Cardiac septum (tissue), 1 donor: ENCODE data around the gene HIRA. TPM values are rescaled to one million over a fixed set of nuclear protein-coding genes. Genes with fewer than 3 reads are reported as not detected.

Experiments used
- DNase-seq: peaks from one replicate; pipeline ENCODE4 v3.0.0-alpha.2; 2020; ENCODE audit warnings: low spot score
- intact Hi-C: fragments of 100-400 bp; cut with DNase I; formaldehyde crosslinking; loops from one replicate; pipeline ENCODE4 v1.14.0; 2022
- total RNA-seq: library from RNA; stranded (reverse); fragmentation: NEBNext Ultra II Directional; extraction: Animal tissue kit (Norgen Biotek cat#: 25700); gene quantifications from one replicate; pipeline ENCODE4 v1.2.1, GENCODE V29; 2021
- donor health status: DM: no; HTN: no; CAD: no.

HIRA gene
- total RNA-seq, 1 donor from 2014 or later: 15.0 TPM

DNA sequence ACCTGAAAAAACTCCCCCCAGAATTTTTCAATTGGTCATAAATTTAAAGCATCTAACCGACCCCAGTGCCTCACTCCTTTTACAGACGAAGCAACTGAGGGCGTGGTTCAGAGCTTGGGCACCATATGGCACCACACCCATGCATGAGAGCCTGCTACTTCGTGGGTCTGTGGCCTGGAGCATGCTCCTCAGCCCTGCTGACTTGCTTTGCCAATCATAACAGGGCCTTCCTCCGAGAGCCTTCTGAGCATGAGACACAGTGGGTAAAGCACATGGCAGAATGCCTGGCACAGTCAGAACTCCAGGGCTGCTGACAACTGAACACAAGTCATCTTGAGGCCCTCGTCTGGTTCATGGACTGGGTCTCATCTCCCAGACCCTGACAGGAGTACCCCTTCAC is 33.3 kb downstream of the HIRA start:
- no peak for DNase-seq
- intact Hi-C loops: no loop called here

DNA sequence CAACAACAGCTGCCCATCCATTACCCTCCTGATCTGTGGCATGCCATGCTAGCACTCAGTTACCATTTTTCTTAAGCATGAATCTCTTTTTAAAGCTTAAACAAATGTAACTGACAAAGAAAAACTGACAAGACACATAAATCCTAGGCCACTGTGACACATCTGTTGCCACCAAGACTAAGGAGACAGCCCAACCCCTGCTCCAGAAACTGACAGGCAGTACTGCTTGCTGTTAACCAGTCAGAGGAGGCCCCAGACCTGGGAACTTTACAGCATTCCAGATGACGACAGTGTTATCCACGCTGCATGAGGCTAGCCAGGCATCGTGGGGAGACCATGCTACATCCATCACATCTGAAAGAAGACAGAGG is 33.8 kb downstream of the HIRA start:
- intact Hi-C loops: no loop called here
- no peak for DNase-seq

DNA sequence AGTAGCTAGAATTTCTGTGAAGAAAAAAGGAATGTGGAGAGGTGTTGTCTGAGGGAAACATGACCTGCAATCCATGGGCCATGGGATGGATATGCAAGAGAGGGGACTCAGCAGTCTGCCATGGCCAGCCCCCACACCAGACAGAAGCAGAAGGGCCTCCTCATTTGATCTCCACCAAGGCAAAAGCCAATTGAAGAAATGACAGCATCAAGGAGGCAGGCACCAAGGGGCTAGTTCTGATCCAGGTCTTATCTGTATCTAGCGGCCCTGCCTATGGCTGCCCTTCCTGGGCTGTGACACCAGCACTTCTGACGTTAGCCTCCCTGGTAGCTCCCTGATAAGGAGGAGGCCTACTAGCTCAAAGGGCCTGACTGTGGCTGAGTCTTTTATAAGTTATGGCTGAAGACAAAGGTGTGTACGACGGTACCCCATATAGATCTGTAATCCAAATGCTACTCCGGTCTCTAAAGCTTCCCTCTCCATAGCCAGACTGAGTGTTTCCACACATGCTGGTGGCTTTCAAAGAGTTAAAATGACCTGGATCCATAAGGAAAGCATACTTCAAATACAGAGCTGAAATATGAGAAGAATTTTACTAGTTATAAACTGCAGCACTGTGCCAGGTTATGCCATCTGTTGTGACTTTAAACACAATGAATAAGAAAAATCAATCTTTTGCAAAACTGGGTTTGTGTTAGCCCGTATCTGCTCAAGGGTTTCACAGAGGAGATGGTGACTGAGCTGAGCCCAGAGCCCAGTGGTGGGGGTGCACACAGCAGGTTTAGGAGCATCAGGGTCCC is 34.4 kb downstream of the HIRA start:
- DNase-seq: no peak
- intact Hi-C loops: no loop called here

DNA sequence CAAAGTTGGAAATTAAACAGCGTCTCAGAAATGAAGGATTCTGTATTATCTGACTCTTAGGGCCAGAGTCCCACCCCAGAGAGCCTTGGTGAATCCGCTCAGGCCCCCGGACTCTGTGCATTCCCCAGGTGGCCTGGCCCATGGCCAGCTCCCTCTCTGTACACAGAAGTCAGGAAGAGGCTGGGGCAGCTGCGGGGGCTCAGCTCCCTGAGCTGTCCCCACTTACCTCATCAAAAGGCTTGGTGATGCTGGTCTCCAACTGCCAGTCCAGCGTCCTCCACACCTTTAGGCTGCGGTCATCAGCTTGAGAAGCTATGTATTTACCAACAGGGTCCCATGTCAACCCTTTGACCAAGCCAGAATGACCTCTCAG is 35.0 kb downstream of the HIRA start:
- intact Hi-C loops: no loop called here

DNA sequence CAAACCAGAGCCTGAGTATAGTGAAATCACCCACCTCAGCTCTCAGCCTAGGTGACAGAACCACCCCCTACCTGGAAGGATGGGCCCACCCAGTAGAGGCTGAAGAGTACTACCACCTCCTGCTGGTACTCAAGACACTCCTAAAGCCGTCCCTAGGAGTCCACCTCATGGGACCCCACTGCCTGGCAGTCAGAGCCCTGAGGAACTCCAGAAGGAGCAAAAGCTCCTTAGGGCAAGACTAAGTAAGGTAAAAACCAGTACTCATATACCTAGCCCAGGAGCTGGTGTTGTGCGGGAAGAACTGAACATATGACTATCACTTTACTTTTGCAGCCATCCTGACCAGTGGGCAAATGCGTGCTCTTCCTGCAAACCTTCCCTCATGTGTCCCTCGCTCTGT is 36.3 kb downstream of the HIRA start:
- DNase-seq: no peak
- intact Hi-C loops: no loop called here

More for the DNA sequence above, 35.0 kb downstream of the HIRA start:
- DNase-seq: no peak

- intact Hi-C loops: no loop called here
- DNase-seq: no peak
Measured at GRCh38 chr22:19394274-19395050, 37.1 kb downstream of the HIRA start.

GRCh38 chr22:19393704-19394103 is 37.8 kb downstream of the HIRA start:
- DNase-seq: no peak
- intact Hi-C loops: no loop called here

- intact Hi-C loops: no loop called here
Measured at GRCh38 chr22:19387575-19387974, 44.0 kb downstream of the HIRA start.

GRCh38 chr22:19387038-19387437 is 44.5 kb downstream of the HIRA start:
- intact Hi-C loops: no loop called here
- no peak for DNase-seq

More at GRCh38 chr22:19387575-19387974, 44.0 kb downstream of the HIRA start:
- DNase-seq: no peak

- DNase-seq: no peak
- intact Hi-C loops: no loop called here
Measured at GRCh38 chr22:19386248-19386647, 45.3 kb downstream of the HIRA start.

DNA sequence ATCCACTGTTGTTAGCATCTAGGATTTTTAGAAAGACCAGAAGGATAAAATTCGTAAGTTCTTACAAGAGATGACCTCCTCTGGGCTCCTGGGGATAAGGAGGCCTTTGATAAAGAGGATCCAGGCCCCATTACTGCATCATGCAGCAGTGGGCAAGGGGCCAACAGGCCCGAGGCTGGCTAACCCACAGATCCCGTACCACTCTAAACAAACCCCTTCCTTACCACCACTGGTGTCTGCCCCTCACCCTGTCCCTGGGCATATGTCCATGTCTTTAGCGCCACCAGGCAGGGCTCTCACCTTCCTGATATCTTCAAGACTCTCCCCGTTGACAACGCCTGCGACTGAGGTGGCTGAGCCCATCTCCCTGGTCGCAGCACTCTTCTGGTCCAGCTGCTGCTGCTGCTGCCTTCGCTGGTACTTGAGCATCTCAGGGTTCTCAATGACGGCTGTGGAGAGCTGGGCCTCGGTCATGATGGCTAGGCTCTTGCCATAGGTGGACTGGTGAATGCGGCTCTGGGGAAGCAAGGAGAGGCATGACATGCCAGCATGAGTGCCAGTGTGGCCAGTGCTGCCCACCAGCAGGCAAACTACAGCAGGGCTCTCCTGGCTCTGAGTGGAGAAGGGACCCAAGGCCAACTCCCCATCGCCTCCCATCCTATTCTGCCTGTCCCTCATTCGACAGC is 46.2 kb downstream of the HIRA start:
- intact Hi-C loops: no loop called here
- no peak for DNase-seq

- no peak for DNase-seq
- intact Hi-C loops: no loop called here
Measured at GRCh38 chr22:19383292-19383691, 48.2 kb downstream of the HIRA start.

DNA sequence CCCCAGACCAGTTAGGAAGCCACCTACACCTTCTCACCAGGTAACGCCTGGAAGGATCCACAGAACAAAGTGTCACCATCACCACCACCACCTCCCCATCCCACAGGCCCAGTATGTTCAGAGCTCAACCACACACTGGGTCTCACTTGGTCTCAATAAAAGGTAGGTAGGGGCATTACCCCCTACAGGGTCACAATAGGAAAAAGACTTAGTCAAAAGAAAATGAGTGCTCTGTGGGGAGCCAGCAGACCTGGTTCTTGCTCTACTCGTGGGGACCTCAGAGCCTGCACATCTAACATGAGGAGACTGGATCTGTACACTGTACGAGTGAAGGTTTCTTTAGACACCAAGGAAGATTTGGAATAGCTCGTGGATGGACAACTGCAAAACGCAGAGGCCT is 49.3 kb downstream of the HIRA start:
- DNase-seq: no peak
- intact Hi-C loops: no loop called here

DNA sequence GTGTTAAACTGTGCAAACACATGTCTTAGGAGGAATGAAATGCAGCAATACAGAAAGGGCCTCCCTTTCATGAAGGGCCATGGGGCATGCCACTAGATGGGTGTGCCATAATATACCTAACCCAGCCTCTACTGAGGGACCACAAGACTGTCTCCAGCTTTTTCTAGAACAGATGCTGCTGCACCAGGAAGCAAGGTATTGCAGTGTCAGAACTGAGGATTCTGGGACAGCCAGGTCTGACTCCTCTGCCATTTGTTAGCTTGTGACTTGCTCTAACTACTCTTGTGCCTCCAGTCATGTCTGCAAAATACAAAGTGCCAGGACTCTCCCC is 53.2 kb downstream of the HIRA start:
- intact Hi-C loops: no loop called here
- no peak for DNase-seq

DNA sequence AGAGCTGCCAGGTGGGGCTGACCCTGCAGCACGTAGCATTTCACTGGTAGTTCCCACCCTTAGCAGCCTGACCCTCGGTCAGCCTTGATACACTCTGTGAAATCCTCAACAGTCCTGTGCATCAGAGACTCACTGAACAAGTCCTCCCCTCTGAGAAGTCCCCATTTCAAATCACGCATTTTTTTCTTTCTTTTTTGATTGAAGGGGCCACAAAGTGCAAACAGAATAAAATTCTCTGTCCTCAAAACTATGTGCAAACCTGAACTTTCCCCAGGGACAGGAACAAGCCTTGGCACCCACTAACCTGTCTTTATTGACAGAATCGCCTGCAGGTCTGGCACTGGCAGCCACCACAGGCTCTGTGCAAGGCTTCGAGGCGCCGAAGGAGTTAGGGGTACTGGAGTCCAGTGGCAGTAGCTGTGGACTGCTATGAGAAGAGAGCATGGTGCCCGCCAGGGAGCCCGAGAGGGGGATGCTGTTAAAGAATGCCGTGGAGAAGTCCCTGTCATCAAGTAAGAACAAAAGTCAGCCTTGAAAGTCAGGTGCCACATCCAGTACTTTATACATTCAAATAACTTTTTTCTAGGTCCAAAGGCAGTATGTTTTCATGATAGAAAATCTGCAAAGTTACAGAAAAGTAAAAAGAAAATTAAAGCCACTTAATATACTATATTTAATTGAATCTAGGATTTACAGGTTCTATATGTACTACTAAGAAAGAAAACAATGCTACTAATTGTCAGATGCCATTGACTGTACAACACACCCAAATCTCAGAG is 53.8 kb downstream of the HIRA start:
- DNase-seq: no peak
- intact Hi-C loops: no loop called here

DNA sequence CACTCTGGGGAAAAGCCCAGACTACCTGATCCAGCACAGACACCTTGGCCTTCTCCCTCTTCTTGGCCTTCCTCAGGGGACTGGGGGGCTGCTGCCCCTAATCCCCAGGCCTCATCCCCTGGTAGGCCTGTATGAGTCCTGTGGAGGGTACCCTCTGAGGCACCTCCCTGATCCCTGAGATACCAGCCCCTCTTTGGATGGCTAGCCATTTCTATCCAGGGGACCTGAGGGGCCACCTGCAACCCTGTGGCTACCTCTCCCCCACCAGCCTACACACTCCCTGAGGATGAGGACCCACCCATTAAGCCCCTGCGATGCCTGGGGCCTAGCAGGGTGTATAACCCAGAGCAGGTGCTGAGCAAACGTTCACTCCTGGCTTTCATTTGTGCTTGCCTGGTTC is 54.6 kb downstream of the HIRA start:
- DNase-seq: no peak
- intact Hi-C loops: no loop called here

- intact Hi-C loops: no loop called here
- DNase-seq: no peak
Measured at GRCh38 chr22:19376247-19376646, 55.3 kb downstream of the HIRA start.

DNA sequence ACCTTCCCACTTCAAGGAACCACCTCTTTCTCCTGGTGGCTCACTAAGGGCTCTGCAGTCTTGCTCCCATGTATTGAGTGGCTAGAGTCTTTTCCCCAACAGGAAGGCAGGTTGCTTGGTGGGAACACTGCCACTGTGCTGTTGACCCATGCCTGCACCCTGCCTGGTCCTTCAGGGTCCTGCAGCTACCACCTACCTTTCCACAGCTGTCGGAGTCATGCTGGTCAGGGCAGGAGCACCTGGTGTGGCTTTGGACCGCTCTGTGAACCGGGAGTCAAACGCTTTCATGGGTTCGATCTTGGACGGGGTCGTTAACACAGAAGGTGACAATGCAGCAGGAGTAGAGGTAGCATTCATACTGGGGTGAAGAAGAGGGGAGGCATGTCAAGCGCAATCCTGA is 56.1 kb downstream of the HIRA start:
- intact Hi-C loops: no loop called here
- DNase-seq: no peak

DNA sequence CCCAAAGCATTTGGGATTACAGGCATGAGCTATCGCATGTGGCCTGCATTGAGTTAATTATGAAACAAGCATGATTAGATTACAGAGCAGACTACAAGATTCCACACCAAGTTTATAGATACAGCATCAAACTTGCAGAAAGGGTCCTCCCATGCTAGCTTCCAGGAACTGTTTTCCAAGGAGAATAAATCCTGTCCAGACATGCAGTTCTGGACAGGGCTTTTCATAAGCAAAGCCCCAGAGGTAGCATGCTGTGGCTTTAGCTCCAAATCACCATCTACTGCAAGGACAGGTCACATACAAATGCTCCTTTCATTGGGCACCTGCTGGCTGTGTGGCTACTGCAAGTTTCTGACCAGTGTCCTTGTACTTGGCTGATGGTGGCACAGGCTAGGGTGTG is 57.1 kb downstream of the HIRA start:
- intact Hi-C loops: no loop called here
- DNase-seq: peak; percentile 31

- DNase-seq: no peak
- intact Hi-C loops: no loop called here
Measured at GRCh38 chr22:19373450-19373849, 58.1 kb downstream of the HIRA start.
